GM18951 (cell line): ENCODE results near the gene RUVBL2.
"Not testable (repeated sequence)": the region's sequence is repeated elsewhere in the genome, so short reads cannot be mapped to it uniquely, and the experiment has no call there.

Experiments
- POLR2A ChIP-seq: IDR thresholded peaks from 4 replicates; pipeline ENCODE4 v1.6.1; 2011; ENCODE audit warnings: mild to moderate bottlenecking; ENCODE audit not compliant: insufficient read length, insufficient read depth; ENCODE audit errors: extremely low read depth
- in situ Hi-C: fragments of 300-500 bp; cut with MboI; formaldehyde crosslinking; loops from one replicate; pipeline ENCODE4 v1.12.0; 2022; ENCODE audit warnings: low sequenced_read_pairs, mixed read lengths, inconsistent platforms; ENCODE audit not compliant: unreplicated experiment

The RUVBL2 gene

DNA sequence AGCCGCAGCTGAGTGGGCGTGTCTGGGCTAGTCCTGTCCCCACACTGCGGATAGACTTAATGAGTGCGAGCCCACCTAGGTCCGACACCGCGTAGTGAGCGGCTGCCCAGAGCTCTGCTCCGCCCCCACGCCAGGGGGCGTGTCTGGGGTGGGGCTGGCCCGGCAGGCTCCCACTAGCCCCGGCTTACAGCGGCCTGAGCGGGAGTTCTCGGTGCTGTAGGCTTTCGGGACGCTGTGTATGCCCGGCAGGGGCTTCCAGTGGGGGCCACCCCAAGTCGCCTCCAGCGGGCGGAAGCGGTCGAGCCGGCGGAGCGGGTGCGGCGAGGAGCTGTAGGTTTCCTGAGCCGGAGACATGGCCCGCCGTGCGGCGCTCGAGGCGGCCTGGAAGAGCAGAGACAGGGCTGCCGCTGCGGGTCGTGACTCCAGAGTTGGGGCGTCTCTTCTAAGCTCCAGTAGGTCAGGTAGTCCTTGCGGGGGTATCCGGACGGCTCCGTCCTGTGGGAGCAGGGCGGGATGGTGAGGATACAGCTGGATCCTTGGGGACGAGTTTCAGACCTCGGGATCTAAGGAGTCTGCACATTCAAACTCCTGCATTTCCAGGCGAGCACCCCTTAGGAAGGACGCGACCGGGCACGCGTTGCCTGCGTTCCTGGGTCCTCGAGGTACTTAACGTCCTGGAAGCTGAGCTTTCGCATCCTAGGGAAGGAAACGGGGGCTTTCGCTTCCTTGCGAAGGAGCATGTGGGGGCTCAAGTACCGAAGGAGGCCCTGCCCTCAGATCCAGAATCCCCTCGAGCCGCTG, 62.6 kb downstream of the RUVBL2 start:
- in situ Hi-C loops = no loop called here
- TF ChIP-seq POLR2A = no peak

- in situ Hi-C loops = not testable (repeated sequence)
Measured at GRCh38 chr19:49056902-49057596, 63.4 kb downstream of the RUVBL2 start.

DNA sequence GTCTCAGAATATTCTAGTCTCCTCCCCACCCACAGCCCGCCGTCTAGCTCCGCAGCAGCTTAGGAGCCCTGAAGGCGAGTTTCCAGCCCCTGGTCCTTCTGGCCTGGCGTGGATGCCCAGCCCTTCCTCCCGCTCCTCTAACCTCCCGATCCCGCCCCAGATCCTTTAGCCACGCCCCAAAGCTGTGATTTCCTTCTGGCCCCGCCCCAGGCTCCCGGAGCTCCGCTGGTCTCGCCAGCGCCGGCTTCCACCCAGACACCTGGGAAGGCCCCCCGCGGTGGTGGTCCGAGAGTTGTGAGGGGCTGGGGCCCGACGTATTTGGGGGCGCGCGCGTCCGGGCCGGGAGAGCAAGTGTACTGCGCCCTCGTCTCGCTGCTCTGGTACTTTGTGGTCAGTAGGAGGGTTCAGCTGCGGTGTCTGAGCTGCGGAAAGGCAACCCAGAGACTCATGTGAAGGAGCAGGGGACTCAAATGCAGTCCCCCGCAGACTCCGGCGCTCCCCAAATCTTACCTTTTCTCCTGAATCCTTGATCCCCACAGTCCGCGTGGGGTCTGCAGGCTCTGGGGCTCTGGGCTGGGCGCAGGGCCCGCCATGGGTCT, 64.0 kb downstream of the RUVBL2 start, which contains the start of gene CGB7:
TSS of gene CGB7 (minus strand) at position 114 of the 599 bp plus-strand sequence. CDS start 2,374 bp downstream, outside the sequence.
- TF ChIP-seq POLR2A = no peak
- in situ Hi-C loops = no loop called here

DNA sequence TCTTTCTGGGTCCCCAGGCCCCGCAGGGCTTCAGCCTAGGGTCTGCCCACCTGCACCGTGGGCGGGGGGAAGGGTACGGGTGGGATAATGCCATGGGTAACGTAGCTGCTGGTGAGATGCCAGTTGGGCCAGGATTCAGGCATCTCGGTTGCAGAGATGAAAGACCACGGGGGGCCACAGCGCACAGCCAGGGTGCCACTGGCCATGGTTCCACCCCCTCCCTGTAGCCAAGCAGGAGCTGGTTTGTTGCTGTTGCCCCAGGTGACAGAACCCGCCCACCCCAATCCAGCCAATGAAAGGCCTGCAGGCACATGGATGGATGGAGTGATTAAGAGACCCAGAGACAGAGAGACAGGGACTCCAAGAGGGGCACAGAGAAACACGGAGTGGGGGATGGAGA, 64.9 kb downstream of the RUVBL2 start:
- no peak for TF ChIP-seq POLR2A
- in situ Hi-C loops = no loop called here

DNA sequence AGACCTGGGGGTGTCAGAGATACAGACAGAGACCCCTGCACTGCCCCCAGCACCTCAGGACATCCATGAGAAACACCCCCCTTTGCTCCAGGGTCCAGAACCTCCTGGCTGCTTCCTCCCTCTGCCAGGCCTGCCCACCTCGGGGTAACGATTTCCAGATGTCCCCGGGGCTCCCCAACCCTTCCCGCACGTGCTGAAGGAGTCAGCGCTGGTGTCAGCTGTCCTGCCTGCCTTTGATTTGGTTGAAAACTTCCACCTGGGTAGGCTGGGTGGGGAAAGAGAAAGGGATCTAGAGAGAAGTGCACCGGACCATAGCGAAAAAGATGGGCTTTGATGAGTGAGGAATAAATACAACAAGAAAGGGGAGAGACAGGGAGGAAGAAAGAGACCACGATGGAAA, 65.4 kb downstream of the RUVBL2 start:
- TF ChIP-seq POLR2A = no peak
- in situ Hi-C loops = no loop called here

- in situ Hi-C loops = no loop called here
- no peak for TF ChIP-seq POLR2A
Measured at GRCh38 chr19:49061000-49061399, 67.3 kb downstream of the RUVBL2 start.

DNA sequence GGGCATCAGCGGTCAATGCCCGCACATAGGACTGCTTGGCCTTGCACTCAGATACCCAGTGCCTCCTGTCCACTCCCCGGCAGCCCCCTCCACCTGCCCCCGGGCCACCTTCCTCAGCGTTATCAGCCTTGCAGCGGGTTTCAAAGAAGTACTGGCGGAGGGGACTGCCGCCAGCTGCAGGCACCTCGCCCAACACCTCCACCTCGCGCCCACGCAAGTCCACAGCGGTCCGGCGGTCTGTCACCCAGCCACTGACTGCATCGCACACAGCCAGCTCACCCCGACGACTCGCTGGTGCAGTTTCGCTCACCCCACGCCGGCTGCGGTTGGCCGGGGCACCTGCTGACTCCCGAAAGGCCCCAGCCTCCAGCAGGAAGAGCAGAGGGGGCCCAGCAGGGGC, 67.8 kb downstream of the RUVBL2 start:
- TF ChIP-seq POLR2A = no peak
- in situ Hi-C loops = no loop called here

- TF ChIP-seq POLR2A = no peak
- in situ Hi-C loops = no loop called here
Measured at GRCh38 chr19:49064029-49064629, 70.4 kb downstream of the RUVBL2 start.

- in situ Hi-C loops = no loop called here
Measured at GRCh38 chr19:49064768-49065611, 71.3 kb downstream of the RUVBL2 start, which contains the start of gene NTF4. Gene NTF4, minus strand, starts transcription at chr19:49064818. Its CDS starts 2,821 bp downstream, at chr19:49061997.

More at GRCh38 chr19:49064768-49065611, 71.3 kb downstream of the RUVBL2 start, which contains the start of gene NTF4:
- TF ChIP-seq POLR2A = no peak
